ENCODE data around the gene CACHD1. TPM values are rescaled to one million over a fixed set of nuclear protein-coding genes. Genes with fewer than 3 reads are reported as not detected.

Gene CACHD1
- total RNA-seq, 1 experiment from 2014 or later, result 8.4 TPM

DNA sequence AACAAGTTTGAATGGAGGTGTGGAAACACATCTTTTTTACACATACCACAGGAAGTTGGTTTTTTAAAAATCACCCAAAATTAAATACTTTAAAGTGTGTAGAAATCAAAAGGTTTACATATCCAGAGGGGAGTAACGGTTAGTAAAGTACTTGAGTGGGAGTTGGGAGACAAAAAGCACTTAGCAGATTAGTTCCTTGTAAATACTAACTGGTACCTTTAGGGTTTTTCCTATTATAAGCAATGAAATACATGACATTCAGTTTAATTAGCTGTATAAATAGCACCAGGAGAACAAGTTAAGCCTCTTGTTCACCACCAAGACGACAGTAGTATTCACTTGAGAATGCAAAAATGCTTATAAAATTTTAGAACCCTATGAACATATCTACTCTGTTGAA is 251.2 kb downstream of the CACHD1 start:
- Histone ChIP-seq H3K9ac (ENCODE audit: low read length) (no peak overlapping the region), H3K4me1 (ENCODE audit: control insufficient read depth in 1 of 2, insufficient read depth in 2 of 2, low read length in 2 of 2) (no peaks in the 10 kb centered on the region), H3K27me3 (ENCODE audit: insufficient read depth, low read length) (no peaks in the 10 kb centered on the region), H4K20me1 (ENCODE audit: insufficient read depth) (no peaks in the 10 kb centered on the region), H3K27ac (ENCODE audit: low read depth, low read length) (no peak overlapping the region), H3K36me3 (ENCODE audit: control insufficient read depth in 1 of 2, insufficient read depth in 2 of 2, low read length in 2 of 2) (no peaks in the 10 kb centered on the region), H3K9me3 (ENCODE audit: control insufficient read depth in 1 of 2, insufficient read depth in 1 of 2, low read depth in 1 of 2, low read length in 2 of 2) (no peaks in the 10 kb centered on the region), H3K79me2 (ENCODE audit: insufficient read depth, low read length) (no peaks in the 10 kb centered on the region), H3K9me2 (ENCODE audit: insufficient read depth) (no peaks in the 10 kb centered on the region), H3K4me3 (replicated peaks in 1 of 2; ENCODE audit: low read depth in 1 of 2, low read length in 2 of 2) (no peak overlapping the region), H3K4me2 (ENCODE audit: low read length) (no peak overlapping the region), H2AFZ (ENCODE audit: low read depth, low read length, poor library complexity, severe bottlenecking) (no peak overlapping the region)
- TF ChIP-seq, protein P1, sequence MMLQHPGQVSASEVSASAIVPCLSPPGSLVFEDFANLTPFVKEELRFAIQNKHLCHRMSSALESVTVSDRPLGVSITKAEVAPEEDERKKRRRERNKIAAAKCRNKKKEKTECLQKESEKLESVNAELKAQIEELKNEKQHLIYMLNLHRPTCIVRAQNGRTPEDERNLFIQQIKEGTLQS (IDR thresholded peaks at IDR 0.05), result no peak
- no peak for TF ChIP-seq YY1 (IDR thresholded peaks at IDR 0.05; ENCODE audit: extremely low read depth, insufficient replicate concordance, low read depth, low read length)
- ATAC-seq (no peak), DNase-seq (ENCODE audit: low read depth, low spot score) (no peak)
- ChIA-PET POLR2A (no interaction called here), RAD21 (ENCODE audit: low non-redundant PET in 1 of 2, low total read pairs in 2 of 2, uncharacterized antibody in 2 of 2, unreplicated experiment in 2 of 2) (no interaction called here), CTCF (no interaction called here)
- intact Hi-C loops (cut with micrococcal nuclease), result no loop called here
- BruUV-seq (replicated peaks), result no TSS peak

DNA sequence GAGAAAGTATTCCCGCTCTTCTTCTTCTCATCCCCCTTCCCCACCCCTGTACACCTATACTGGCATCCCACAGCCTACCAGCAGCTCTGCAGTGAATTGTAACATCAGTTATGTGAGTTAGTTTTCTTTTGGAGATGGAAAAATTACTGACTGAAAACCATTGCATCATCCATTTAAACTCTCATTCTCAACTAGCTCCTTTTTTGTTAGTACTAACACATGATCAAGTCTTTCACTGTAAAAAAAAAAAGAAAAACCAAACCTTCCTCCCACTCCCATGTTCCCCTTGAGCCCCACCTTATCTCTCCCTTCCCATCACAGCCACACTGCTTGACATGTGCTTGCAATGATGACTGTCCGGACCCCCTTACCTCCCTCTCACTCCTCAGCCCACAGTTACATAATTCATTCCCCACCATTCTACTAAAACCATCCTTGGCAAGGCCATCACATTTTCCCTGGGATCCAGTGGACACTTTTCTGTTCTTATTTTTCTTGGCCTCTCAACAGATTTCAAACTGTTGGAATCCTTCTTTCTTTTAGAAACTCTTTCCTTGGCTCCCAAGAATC is 251.7 kb downstream of the CACHD1 start:
- no peak for ATAC-seq
- H4K20me1 ChIP-seq (ENCODE audit: insufficient read depth), result no peaks in the 10 kb centered on the region
- ChIA-PET POLR2A (no interaction called here), CTCF (no interaction called here), RAD21 (ENCODE audit: low non-redundant PET in 1 of 2, low total read pairs in 2 of 2, uncharacterized antibody in 2 of 2, unreplicated experiment in 2 of 2) (no interaction called here)
- no peaks in the 10 kb centered on the region for H3K36me3 ChIP-seq (ENCODE audit: control insufficient read depth in 1 of 2, insufficient read depth in 2 of 2, low read length in 2 of 2)
- H2AFZ ChIP-seq (ENCODE audit: low read depth, low read length, poor library complexity, severe bottlenecking), result no peak overlapping the region
- no TSS peak for BruUV-seq (replicated peaks)
- no peak overlapping the region for H3K27ac ChIP-seq (ENCODE audit: low read depth, low read length)
- no peak overlapping the region for H3K4me2 ChIP-seq (ENCODE audit: low read length)
- no peaks in the 10 kb centered on the region for H3K79me2 ChIP-seq (ENCODE audit: insufficient read depth, low read length)
- H3K9me2 ChIP-seq (ENCODE audit: insufficient read depth), result no peaks in the 10 kb centered on the region
- no peak overlapping the region for H3K4me3 ChIP-seq (replicated peaks in 1 of 2; ENCODE audit: low read depth in 1 of 2, low read length in 2 of 2)
- no peaks in the 10 kb centered on the region for H3K9me3 ChIP-seq (ENCODE audit: control insufficient read depth in 1 of 2, insufficient read depth in 1 of 2, low read depth in 1 of 2, low read length in 2 of 2)
- intact Hi-C loops (cut with micrococcal nuclease), result no loop called here
- H3K27me3 ChIP-seq (ENCODE audit: insufficient read depth, low read length), result no peaks in the 10 kb centered on the region
- DNase-seq (ENCODE audit: low read depth, low spot score), result no peak
- no peaks in the 10 kb centered on the region for H3K4me1 ChIP-seq (ENCODE audit: control insufficient read depth in 1 of 2, insufficient read depth in 2 of 2, low read length in 2 of 2)
- H3K9ac ChIP-seq (ENCODE audit: low read length), result no peak overlapping the region
- TF ChIP-seq TCF7L2 (IDR thresholded peaks at IDR 0.05; ENCODE audit: borderline replicate concordance, extremely low read depth, insufficient read depth, insufficient read length), result no peak
- TF ChIP-seq YY1 (IDR thresholded peaks at IDR 0.05; ENCODE audit: extremely low read depth, insufficient replicate concordance, low read depth, low read length), result no peak
- TF ChIP-seq RAD21 (IDR thresholded peaks at IDR 0.05; ENCODE audit: low read depth), result no peak
- no peak for TF ChIP-seq CBX3 (IDR thresholded peaks at IDR 0.05; ENCODE audit: low read depth)
- no peak for TF ChIP-seq EZH2 (IDR thresholded peaks at IDR 0.05)
- TF ChIP-seq, protein P2, sequence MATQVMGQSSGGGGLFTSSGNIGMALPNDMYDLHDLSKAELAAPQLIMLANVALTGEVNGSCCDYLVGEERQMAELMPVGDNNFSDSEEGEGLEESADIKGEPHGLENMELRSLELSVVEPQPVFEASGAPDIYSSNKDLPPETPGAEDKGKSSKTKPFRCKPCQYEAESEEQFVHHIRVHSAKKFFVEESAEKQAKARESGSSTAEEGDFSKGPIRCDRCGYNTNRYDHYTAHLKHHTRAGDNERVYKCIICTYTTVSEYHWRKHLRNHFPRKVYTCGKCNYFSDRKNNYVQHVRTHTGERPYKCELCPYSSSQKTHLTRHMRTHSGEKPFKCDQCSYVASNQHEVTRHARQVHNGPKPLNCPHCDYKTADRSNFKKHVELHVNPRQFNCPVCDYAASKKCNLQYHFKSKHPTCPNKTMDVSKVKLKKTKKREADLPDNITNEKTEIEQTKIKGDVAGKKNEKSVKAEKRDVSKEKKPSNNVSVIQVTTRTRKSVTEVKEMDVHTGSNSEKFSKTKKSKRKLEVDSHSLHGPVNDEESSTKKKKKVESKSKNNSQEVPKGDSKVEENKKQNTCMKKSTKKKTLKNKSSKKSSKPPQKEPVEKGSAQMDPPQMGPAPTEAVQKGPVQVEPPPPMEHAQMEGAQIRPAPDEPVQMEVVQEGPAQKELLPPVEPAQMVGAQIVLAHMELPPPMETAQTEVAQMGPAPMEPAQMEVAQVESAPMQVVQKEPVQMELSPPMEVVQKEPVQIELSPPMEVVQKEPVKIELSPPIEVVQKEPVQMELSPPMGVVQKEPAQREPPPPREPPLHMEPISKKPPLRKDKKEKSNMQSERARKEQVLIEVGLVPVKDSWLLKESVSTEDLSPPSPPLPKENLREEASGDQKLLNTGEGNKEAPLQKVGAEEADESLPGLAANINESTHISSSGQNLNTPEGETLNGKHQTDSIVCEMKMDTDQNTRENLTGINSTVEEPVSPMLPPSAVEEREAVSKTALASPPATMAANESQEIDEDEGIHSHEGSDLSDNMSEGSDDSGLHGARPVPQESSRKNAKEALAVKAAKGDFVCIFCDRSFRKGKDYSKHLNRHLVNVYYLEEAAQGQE (IDR thresholded peaks at IDR 0.05; ENCODE audit: low read depth), result no peak
- TF ChIP-seq JUND (IDR thresholded peaks at IDR 0.05), result no peak
- no peak for TF ChIP-seq CEBPB (IDR thresholded peaks at IDR 0.05; ENCODE audit: low read depth)
- no peak for TF ChIP-seq SIN3A (IDR thresholded peaks at IDR 0.05; ENCODE audit: low read depth)
- TF ChIP-seq, protein P3, sequence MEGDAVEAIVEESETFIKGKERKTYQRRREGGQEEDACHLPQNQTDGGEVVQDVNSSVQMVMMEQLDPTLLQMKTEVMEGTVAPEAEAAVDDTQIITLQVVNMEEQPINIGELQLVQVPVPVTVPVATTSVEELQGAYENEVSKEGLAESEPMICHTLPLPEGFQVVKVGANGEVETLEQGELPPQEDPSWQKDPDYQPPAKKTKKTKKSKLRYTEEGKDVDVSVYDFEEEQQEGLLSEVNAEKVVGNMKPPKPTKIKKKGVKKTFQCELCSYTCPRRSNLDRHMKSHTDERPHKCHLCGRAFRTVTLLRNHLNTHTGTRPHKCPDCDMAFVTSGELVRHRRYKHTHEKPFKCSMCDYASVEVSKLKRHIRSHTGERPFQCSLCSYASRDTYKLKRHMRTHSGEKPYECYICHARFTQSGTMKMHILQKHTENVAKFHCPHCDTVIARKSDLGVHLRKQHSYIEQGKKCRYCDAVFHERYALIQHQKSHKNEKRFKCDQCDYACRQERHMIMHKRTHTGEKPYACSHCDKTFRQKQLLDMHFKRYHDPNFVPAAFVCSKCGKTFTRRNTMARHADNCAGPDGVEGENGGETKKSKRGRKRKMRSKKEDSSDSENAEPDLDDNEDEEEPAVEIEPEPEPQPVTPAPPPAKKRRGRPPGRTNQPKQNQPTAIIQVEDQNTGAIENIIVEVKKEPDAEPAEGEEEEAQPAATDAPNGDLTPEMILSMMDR (IDR thresholded peaks at IDR 0.05 in 2 of 3, conservative IDR thresholded peaks at IDR 0.05 in 1 of 3; ENCODE audit: borderline replicate concordance in 1 of 3, insufficient read depth in 1 of 3, low read depth in 2 of 3, low read length in 2 of 3), result no peak
- TF ChIP-seq SRF (IDR thresholded peaks at IDR 0.05; ENCODE audit: low read depth), result no peak
- no peak for TF ChIP-seq ZFX (IDR thresholded peaks at IDR 0.05)
- no peak for TF ChIP-seq POLR2A (IDR thresholded peaks at IDR 0.05; ENCODE audit: borderline replicate concordance, extremely low read depth, insufficient read depth, insufficient read length)
- no peak for TF ChIP-seq ELF1 (IDR thresholded peaks at IDR 0.05; ENCODE audit: borderline replicate concordance, low read depth)
- no peak for TF ChIP-seq FOSL1 (IDR thresholded peaks at IDR 0.05; ENCODE audit: low read depth)
- TF ChIP-seq SP1 (IDR thresholded peaks at IDR 0.05; ENCODE audit: low read depth), result no peak

All from HCT116 (cell line).